Gastrocnemius medialis (tissue), 4 donors: ENCODE results near the gene ITIH3. TPM values are rescaled to one million over a fixed set of nuclear protein-coding genes. Genes with fewer than 3 reads are reported as not detected.

Source experiments
- ATAC-seq, 2 donors: fragments of 150-250 bp; one replicate each; pipeline ENCODE4 v1.9.1; 2016
- DNase-seq, 2 donors: peaks; one replicate each; pipeline ENCODE4 v3.0.0-alpha.2; 2019
- H3K27ac ChIP-seq, 4 donors: fragments of 200-600 bp; sonication (generic); 1 replicate in 1 of 4; 2 replicates in 3 of 4; pipeline ENCODE4 v1.5.1; 2016 to 2018; ENCODE audit warnings: mild to moderate bottlenecking in 2 of 4, moderate library complexity in 1 of 4
- H3K27me3 ChIP-seq, 3 donors: fragments of 200-600 bp; sonication (generic) in 2 of 3; 1 replicate in 1 of 3; 2 replicates in 2 of 3; pipeline versions ENCODE4 v1.5.1 to v1.6.0; 2016 to 2019; ENCODE audit warnings: mild to moderate bottlenecking in 1 of 3, moderate library complexity in 1 of 3
- H3K36me3 ChIP-seq, 2 donors: fragments of 200-600 bp; sonication (generic) in 1 of 2; one replicate each; pipeline ENCODE4 v1.5.1; 2017 to 2018
- H3K4me1 ChIP-seq, 2 donors: fragments of 200-600 bp; sonication (generic) in 1 of 2; one replicate each; pipeline ENCODE4 v1.5.1; 2016 to 2017; ENCODE audit warnings: mild to moderate bottlenecking in 2 of 2
- H3K4me3 ChIP-seq, 4 donors: fragments of 200-600 bp; sonication (generic) in 3 of 4; 1 replicate in 1 of 4; 2 replicates in 3 of 4; pipeline ENCODE4 v1.5.1; 2016 to 2019; ENCODE audit warnings: mild to moderate bottlenecking in 2 of 4
- H3K9me3 ChIP-seq, 3 donors: fragments of 200-600 bp; sonication (generic) in 2 of 3; 1 replicate in 1 of 3; 2 replicates in 2 of 3; pipeline ENCODE4 v1.5.1; 2016 to 2019
- CTCF ChIP-seq, 5 experiments: fragments of 450-650 bp in 3 of 5; fragments of 200-600 bp in 2 of 5; sonication (generic) in 2 of 5; IDR thresholded peaks in 4 of 5; conservative IDR thresholded peaks in 1 of 5; 1 replicate in 4 of 5; 2 replicates in 1 of 5; pipeline ENCODE4 v1.5.1; 2016 to 2019; ENCODE audit warnings: antibody characterized with exemption in 5 of 5, mild to moderate bottlenecking in 3 of 5, moderate library complexity in 3 of 5
- POLR2A ChIP-seq, 2 donors: fragments of 450-650 bp; IDR thresholded peaks; one replicate each; pipeline ENCODE4 v1.6.1; 2017; ENCODE audit warnings: antibody characterized with exemption in 2 of 2, mild to moderate bottlenecking in 2 of 2, moderate library complexity in 2 of 2
- in situ Hi-C, 4 donors: fragments of 200-750 bp; cut with MboI; loops; one replicate each; pipeline versions ENCODE4 v1.15.0 to v1.8.0; 2017; ENCODE audit warnings: low sequenced_read_pairs in 4 of 4
- intact Hi-C: fragments of 100-400 bp; cut with DNase I; formaldehyde crosslinking; loops from one replicate; pipeline ENCODE4 v1.15.1; 2023; ENCODE audit warnings: low total_unique reads
- total RNA-seq, 4 donors: library from RNA; depleted of rRNA; stranded (reverse); fragments of >200 nt; gene quantifications; one replicate each; pipeline versions ENCODE4 v1.1.0 to v1.2.3, GENCODE V29; 2016

ITIH3 gene
- total RNA-seq, 4 donors from 2014 or later, result 0.66 to 3.1 (median 1.5) TPM

GRCh38 chr3:52819936-52820335 lies 25.3 kb downstream of the ITIH3 start:
- Histone ChIP-seq H3K36me3 (peaks cover 0 to 92% of the 10 kb centered on the region in 2 donors), H3K4me3 (no peak overlapping the region), H3K9me3 (no peaks in the 10 kb centered on the region), H3K4me1 (peaks cover 7 to 8% of the 10 kb centered on the region in 2 donors), H3K27ac (peak overlapping the region; percentile 38 to 96 (median 62)), H3K27me3 (no peaks in the 10 kb centered on the region)
- DNase-seq (no peak), ATAC-seq (peak in 1 of 2 donors; percentile 14)
- no peak for TF ChIP-seq POLR2A (IDR thresholded peaks at IDR 0.05)
- intact Hi-C loops, result no loop called here
- in situ Hi-C loops, result no loop called here

- peak in 1 of 2 donors; percentile 54 for ATAC-seq
- no peak overlapping the region for H3K4me3 ChIP-seq
- no peak for DNase-seq
- H3K4me1 ChIP-seq, result peaks cover 7 to 8% of the 10 kb centered on the region in 2 donors
- in situ Hi-C loops (no loop called here), intact Hi-C loops (no loop called here)
- H3K9me3 ChIP-seq, result no peaks in the 10 kb centered on the region
- peaks cover 0 to 98% of the 10 kb centered on the region in 2 donors for H3K36me3 ChIP-seq
- peak overlapping the region in 3 of 4 donors; percentile 54 to 96 (median 69) for H3K27ac ChIP-seq
- no peaks in the 10 kb centered on the region for H3K27me3 ChIP-seq
- TF ChIP-seq CTCF (IDR thresholded peaks at IDR 0.05 in 4 of 5, conservative IDR thresholded peaks at IDR 0.05 in 1 of 5) (peak; percentile 33 to 58 (median 39)), POLR2A (IDR thresholded peaks at IDR 0.05) (no peak)
Observed at GRCh38 chr3:52820736-52821135, 26.1 kb downstream of the ITIH3 start.

GRCh38 chr3:52822363-52822762 lies 27.8 kb downstream of the ITIH3 start:
- Histone ChIP-seq H3K4me3 (no peak overlapping the region), H3K27me3 (no peaks in the 10 kb centered on the region), H3K36me3 (peaks cover 0 to 96% of the 10 kb centered on the region in 2 donors), H3K9me3 (no peaks in the 10 kb centered on the region), H3K27ac (peak overlapping the region in 3 of 4 donors; percentile 3 to 96 (median 30)), H3K4me1 (peaks cover 7 to 8% of the 10 kb centered on the region in 2 donors)
- in situ Hi-C loops (no loop called here), intact Hi-C loops (no loop called here)
- ATAC-seq (no peak), DNase-seq (no peak)
- no peak for TF ChIP-seq CTCF (IDR thresholded peaks at IDR 0.05 in 4 of 5, conservative IDR thresholded peaks at IDR 0.05 in 1 of 5)
- no peak for TF ChIP-seq POLR2A (IDR thresholded peaks at IDR 0.05)

GRCh38 chr3:52824037-52824436 lies 29.4 kb downstream of the ITIH3 start:
- in situ Hi-C loops, result no loop called here
- intact Hi-C loops, result no loop called here

GRCh38 chr3:52827441-52827840 lies 32.8 kb downstream of the ITIH3 start:
- intact Hi-C loops, result no loop called here
- DNase-seq (peak; percentile 47 to 53), ATAC-seq (peak in 1 of 2 donors; percentile 32)
- H3K27ac ChIP-seq, result peak overlapping the region; percentile 51 to 96 (median 74)
- H3K27me3 ChIP-seq, result no peaks in the 10 kb centered on the region
- peaks cover 0 to 78% of the 10 kb centered on the region in 2 donors for H3K36me3 ChIP-seq
- TF ChIP-seq CTCF (IDR thresholded peaks at IDR 0.05 in 4 of 5, conservative IDR thresholded peaks at IDR 0.05 in 1 of 5) (no peak), POLR2A (IDR thresholded peaks at IDR 0.05) (peak in 1 of 2 donors; percentile 12)
- in situ Hi-C loops, result no loop called here
- no peak overlapping the region for H3K4me3 ChIP-seq
- no peaks in the 10 kb centered on the region for H3K9me3 ChIP-seq
- H3K4me1 ChIP-seq, result peaks cover 26 to 27% of the 10 kb centered on the region in 2 donors

More at GRCh38 chr3:52824037-52824436, 29.4 kb downstream of the ITIH3 start:
- peak overlapping the region in 1 of 4 donors; percentile 96 for H3K27ac ChIP-seq
- no peak overlapping the region for H3K4me3 ChIP-seq
- ATAC-seq (no peak), DNase-seq (no peak)
- no peaks in the 10 kb centered on the region for H3K9me3 ChIP-seq
- peaks cover 7 to 11% of the 10 kb centered on the region in 2 donors for H3K4me1 ChIP-seq
- H3K27me3 ChIP-seq, result no peaks in the 10 kb centered on the region
- peaks cover 0 to 96% of the 10 kb centered on the region in 2 donors for H3K36me3 ChIP-seq
- TF ChIP-seq CTCF (IDR thresholded peaks at IDR 0.05 in 4 of 5, conservative IDR thresholded peaks at IDR 0.05 in 1 of 5) (no peak), POLR2A (IDR thresholded peaks at IDR 0.05) (no peak)
